ENCODE data around the gene PARD3.
A peak's percentile ranks its signal among the peaks of the same experiment; 100 is the strongest.
"Not testable (repeated sequence)": the region's sequence is repeated elsewhere in the genome, so short reads cannot be mapped to it uniquely, and the experiment has no call there.

Gene PARD3

DNA sequence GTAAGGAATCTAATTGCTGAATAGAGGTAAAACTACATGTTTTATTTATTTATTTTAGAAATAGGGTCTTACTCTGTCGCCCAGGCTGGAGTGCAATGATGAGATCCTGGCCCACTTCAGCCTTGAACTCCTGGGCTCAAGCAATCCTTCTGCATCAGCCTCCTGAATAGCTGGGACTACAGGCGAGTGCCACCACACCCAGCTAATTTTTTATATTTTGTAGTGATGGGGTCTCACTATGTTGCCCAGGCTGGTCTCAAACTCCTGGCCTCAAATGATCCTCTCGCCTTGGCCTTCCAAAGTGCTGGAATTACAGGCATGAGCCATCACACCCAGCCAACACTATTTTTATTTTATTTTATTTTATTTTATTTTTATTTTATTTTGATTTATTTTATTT lies 170.3 kb downstream of the PARD3 start:
- not testable (repeated sequence) for DNase-seq

DNA sequence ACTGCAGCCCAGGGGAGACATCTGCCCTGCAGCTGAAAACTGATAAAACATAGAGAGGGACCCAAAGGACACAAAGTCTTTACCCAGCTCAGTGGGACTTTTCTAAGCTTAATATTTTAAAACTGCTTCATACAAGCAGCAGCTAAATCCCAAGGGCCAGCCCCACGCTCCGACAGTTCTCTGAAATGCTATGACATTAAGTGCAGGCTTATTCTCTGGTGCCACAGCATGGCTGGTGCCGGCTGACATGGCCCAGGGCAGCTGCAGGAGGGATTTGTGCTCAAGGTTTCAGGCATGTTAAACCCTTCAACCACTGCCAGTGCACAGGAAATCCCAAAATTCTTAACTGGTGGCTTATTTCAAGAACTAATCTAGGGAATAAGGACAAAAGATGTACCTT lies 170.9 kb downstream of the PARD3 start:
- DNase-seq, result no peak

DNA sequence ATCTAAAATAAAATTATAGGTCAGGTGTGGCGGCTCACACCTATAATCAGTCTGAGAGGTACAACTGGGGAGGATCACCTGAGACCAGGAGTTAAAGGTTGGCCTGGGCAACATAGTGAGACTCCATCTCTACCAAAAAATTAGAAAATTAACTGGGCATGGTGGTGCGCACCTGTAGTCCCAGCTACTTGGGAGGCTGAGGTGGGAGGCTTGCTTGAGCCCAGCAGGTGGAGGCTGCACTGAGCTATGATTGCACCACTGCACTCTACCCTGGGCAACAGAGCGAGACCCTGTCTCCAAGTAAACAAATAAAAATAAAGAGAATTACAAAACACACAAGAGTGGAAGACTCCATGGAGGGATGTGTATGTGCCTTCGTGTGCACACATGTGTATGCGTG lies 171.5 kb downstream of the PARD3 start:
- no peak for DNase-seq

DNA sequence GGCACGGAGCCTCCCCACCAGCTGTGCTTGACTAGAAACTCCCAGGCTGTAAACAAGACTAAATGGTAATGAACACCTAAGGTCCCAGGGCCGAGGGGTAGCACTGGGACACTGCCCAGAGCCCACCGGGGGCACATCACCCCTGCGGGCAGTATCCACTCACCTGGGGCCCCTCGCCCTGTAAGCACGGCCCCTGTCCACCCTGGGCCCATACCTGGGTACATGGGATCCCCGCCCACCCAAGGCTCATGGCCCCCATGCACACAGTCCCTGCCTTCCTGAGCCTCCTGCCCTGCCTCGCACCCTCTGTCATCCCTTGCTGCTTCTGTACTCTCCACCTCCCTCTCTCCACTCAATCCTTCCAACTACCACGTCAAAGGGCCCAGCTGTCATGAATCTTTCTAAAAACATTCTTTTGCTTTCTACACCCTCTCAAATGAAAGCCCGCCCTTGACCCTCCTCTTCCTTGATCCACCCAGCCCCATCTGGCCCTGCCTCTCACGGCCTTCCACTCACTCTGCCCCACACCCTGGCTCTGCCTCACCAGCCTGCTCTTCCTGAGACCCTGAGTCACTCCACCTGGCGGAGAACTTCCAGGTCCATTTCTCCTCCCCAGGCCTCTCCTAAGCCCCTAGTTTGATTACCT lies 173.1 kb downstream of the PARD3 start:
- no peak for DNase-seq

- no peak for DNase-seq
Observed at GRCh38 chr10:34641147-34641912, 173.8 kb downstream of the PARD3 start.

DNA sequence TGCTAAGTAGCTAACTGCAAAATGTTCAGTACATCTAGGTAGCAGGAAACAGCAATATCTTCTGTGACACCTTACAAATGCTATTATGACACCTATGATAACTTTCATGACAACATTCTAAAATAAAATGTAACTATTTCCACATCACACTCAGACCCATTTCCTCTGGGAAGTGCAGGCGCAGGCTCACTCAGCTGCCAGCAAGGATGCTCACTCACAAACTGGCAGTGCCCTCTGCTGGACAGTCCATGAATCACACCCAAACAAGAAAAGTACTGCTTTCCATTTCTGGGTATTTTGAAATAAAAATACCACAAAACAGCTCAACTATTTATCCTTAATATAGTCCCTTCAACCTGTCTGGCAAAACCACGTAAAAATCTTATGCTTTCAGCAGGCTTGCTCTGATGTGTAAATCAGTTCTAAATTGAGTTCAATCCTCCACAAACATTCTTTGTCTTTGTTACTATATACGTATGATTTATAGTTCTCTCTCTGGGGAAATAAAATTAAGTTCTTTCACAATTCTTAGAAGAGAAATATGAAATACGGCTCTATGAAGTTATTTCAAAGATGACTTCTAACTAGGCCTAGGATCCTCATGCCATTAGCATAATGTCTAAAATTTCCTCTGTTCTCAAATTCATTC lies 176.6 kb downstream of the PARD3 start:
- no peak for DNase-seq

DNA sequence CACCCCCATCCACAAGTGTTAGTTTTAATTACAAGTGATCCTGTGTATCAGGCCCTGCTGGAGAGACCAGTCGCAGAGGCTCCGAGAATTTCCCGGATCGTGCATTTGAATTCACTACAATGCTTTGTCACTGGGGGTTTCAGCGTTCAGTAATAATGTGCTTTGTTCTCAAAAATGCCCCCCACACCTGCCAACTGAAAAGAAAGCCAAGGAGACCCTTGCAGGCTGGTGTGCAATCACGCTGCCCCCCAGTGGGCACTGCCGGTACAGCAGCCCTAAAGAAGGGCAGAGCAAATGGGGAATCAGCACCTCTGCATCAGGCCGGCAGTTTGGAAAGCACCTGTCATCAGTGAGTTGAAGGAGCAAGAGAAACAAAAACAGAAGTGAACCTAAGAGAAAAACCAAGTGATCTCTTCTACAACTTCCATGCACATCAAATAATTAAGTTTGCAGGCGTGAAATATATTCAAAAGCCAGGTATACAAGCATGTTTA lies 177.6 kb downstream of the PARD3 start:
- peak; percentile 16 for DNase-seq

DNA sequence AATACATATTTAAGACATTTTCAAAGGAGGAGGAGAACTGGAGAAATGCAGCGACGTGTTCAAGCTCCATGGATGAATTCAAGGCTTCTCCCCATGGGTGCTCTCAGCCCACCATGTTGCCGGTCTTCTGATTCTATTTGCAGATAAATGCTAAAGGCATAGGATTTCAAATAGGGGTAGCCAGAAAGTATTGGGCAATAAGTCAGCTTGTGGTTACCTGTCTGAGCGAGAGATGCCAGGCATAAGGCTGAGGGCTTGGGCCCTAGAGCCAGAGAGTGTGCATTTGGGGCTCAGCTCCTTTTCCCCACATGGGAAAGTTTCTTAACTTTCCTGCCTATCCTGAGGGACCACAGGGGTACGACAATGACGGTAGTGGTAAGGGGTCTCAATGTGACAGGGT lies 180.0 kb downstream of the PARD3 start:
- no peak for DNase-seq

DNA sequence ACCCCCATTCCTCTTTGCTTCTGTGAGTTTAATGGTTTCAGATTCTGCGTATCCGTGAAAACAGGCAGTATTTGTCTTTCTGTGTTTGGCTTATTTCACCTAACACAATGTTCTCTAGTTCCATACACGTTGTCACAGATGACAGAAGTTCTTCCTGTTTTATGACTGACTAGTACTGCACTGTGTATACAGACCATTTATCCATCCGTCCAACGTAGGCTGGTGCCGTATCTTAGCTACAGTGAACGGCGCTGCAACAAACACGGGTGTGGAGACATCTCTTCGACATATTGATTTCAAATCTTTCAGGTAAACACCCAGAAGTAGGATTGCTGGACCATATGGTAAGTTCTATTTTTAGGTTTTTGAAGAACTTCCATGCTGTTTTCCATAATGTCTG lies 181.7 kb downstream of the PARD3 start:
- DNase-seq, result no peak

GRCh38 chr10:34629084-34629483 lies 186.0 kb downstream of the PARD3 start:
- no peak for DNase-seq

GRCh38 chr10:34628174-34628796 lies 186.8 kb downstream of the PARD3 start:
- no peak for DNase-seq

DNA sequence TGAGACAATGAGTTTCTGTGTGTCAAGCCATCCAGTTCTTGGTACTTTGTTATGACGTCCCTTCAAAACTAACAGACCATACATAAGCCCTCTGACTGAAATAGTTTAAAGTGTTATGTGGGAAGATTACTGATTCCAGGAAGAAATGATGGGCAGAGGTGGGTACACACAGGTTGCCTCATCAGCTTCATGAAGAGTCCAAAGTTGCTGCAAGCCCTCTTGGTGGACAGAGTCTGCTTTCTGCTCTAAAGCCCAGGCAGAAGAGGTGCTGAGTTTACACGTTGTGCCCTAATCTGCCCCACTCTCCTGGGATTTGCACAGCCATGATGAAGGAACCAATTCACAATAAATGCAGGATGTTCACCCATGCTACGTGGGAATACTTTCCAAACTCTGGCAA lies 187.4 kb downstream of the PARD3 start:
- DNase-seq, result no peak

- DNase-seq, result no peak
Observed at GRCh38 chr10:34627331-34627730, 187.8 kb downstream of the PARD3 start.

DNA sequence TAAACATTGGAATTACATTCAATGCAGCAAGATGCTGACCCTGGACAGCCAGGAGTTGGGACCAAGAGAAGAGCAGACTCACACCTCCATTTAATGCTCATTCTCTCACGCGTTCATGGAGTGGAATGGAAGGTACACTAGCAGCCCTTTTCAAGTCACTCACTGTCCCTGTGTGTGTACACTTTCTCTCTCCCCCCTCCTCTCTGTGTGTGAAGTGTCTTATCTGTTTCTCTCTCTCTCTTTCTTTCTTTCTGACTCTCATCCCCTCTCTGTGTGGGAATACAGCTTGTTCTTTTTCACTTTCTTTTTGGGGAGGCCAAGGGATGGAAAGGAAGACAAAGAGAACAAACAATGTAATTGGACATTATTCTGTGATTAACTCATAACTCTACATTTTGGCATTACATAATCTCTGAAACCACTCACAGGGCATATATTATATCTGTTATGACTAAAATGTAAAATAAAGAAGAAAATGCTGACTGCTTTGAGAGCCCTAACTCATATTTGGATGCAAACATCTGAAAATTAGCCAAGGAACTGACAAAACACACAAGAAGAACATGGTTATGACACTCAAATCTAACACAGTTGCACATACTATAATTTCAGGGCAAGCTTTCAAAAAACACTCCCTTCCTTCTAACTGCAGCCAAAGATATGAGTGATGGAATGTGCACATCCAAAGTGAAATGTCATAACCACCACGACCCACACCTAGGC lies 188.8 kb downstream of the PARD3 start:
- no peak for DNase-seq

DNA sequence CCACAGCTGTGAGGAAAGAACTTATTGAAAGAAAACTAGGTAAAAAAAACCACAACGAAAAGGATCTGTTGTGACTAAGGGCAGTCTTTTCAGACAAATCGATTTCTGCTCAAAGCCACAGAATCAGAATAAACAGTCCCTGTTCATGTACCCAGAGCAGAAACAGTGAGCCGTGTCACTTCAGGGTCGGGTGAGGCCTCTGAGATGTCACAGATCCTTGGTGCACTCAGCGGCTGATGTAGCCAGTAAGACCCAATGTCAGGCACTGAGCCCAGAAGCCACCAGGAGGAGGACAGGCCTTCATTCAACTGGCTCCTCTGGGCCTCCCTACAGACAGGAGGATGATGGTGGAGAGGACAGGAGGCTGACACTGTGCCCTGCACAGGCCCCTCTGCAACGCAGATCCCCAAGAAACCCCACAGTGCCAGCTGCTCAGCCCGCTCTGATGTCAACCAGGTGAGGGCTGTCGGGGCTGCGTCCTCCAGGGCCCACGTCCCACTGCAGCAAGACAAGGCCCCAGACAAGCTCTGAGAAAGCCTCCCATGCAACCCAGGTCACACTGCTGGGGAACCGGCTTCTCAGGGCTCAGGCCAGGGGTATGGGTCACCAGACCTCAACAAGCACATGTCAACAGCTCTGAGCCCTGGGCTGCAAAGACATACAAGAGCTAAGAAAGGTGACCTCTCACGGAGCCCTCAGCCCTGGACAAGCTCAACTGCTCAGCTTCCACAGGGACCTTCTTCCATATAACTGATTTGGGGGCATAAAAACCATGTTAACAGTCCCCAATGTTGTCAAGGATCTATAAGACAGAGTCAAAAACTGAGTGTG lies 190.6 kb downstream of the PARD3 start:
- no peak for DNase-seq

GRCh38 chr10:34622945-34623344 lies 192.2 kb downstream of the PARD3 start:
- DNase-seq, result no peak

DNA sequence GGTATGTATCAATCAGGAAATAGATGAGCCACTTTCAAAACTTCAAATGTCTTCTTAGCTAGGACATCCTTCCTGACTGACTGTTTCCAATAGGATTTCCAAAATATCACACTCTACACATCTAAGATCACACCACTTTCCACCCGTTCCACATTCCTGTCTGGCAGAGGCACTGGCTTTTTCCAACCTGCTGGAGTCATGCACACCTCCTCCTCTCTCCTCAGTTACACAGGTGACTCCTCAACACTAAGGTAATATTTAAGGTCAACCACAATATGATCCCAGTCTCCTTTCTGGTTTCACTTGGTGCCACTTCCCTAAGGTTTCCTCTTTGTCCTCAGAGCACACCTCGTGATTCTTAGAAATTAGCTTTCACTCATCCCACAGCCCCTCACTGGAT lies 196.5 kb downstream of the PARD3 start:
- DNase-seq, result no peak

DNA sequence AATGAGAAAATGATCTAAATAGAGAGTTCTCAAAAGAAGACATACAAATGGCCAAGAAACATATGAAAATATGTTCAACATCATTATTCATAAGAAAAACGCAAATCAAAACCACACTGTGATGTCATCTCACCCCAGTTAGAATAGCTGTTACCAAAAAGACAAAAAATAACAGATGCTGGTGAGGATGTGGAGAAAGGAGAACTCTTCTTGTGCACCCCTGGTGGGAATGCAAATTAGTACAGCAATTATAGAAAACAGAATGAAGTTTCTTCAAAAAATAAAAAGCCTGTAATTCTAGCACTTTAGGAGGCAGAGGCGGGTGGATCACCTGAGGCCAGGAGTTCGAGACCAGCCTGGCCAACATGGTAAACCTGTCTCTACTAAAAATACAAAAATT lies 199.3 kb downstream of the PARD3 start:
- DNase-seq, result no peak

GRCh38 chr10:34613491-34613890 lies 201.6 kb downstream of the PARD3 start:
- no peak for DNase-seq

DNA sequence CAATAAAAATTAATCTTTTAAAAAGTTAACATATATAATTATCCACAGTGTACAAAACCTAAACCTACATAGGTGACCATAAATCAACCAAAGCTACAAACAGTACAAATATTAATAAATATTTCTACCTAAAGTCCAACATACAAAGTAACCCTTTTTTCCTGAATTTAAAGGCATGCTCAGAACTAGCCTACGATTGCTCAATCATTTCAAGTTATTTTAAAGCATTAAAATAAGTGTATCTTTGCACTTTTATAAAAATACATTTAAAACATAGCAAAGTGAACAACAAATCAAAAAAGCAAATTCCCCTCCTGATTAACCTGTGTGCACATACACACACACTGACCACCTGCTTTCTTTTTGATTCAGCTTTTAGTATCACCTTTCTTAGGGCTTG lies 202.2 kb downstream of the PARD3 start:
- no peak for DNase-seq

- DNase-seq, result no peak
Observed at GRCh38 chr10:34612446-34612845, 202.7 kb downstream of the PARD3 start.
